ENCODE measurements around the gene GOLGA6A.
"Not testable (repeated sequence)": the region's sequence is repeated elsewhere in the genome, so short reads cannot be mapped to it uniquely, and the experiment has no call there.

GOLGA6A gene

DNA sequence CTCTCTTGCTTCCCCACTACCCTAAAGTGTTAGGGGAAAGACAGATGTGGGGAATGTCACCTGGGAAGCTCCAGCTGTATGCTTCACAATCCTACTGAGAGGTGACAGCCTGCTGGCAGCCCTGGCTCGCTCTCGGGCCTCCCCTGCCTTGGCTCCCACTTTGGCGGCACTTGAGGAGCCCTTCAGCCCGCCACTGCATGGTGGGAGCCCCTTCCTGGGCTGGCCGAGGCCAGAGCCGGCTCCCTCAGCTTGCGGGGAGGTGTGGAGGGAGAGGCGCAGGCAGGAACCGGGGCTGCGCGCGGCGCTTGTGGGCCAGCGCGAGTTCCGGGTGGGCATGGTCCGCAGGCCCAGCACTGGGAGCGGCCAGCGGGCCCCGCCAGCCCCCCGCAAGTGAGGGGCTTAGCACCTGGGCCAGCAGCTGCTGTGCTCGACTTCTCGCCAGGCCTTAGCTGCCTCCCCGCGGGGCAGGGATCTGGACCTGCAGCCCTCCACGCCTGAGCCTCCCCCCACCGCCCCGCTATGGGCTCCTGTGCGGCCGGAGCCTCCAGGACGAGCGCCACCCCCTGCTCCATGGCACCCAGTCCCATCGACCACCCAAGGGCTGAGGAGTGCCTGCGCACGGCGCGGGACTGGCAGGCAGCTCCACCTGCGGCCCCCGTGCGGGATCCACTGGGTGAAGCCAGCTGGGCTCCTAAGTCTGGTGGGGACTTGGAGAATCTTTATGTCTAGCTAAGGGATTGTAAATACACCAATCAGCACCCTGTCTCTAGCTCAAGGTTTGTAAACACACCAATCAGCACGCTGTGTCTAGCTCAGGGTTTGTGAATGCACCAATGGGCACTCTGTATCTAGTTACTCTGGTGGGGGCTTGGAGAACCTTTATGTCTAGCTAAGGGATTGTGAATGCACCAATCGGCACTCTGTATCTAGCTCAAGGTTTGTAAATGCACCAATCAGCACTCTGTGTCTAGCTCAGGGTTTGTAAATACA, 29.8 kb downstream of the GOLGA6A start:
- DNase-seq: not testable (repeated sequence)

DNA sequence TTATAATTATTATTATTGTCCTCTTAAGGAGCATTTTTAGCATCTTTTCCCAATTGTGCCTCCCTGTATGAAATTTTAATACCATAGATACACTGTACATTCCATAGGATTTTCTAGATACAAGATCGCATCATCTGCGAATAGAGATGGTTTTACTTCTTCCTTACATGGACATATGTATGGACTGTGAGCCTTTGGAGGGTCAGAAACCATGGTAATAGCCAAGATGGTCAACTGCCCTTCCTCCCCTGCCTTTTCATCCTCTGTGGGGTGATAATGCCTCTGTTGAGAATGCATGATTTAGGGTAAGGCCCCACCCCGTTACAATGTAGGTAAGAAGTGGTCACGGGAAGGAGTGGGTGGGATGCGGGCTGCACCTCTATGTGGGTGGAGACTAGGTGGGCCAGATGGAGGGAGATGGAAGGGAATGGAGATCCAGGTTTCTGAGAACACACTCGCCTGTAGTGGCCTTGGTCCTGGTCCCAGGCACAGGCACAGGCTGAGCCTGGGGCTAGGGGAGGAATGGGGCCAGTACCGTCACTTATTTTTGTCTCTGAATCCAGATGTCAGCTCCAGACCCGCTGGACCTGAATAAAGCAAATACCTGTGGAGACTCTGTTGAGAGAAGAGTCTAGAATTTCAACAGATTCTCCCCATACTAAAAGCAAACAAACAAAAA, 31.7 kb downstream of the GOLGA6A start:
- no peak for DNase-seq

DNA sequence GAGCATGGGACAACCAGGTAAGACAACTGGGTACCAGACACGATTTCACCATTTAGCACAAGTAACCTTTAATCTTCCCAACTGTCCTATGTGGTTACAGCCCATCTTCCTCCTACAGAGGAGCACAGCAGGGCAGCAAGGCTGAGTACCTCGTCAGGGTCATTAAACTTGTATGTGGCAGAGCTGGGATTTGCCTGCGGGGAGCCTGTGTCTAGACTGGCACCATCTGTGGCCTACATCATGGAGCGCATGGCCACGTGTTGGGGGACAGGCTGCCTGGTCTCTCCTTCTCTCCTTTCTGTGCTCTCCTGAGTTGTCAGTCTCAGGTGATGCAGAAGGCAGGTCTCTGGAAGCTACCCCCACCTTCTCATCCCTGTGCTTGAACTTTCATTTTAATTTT, 32.2 kb downstream of the GOLGA6A start:
- no peak for DNase-seq

DNA sequence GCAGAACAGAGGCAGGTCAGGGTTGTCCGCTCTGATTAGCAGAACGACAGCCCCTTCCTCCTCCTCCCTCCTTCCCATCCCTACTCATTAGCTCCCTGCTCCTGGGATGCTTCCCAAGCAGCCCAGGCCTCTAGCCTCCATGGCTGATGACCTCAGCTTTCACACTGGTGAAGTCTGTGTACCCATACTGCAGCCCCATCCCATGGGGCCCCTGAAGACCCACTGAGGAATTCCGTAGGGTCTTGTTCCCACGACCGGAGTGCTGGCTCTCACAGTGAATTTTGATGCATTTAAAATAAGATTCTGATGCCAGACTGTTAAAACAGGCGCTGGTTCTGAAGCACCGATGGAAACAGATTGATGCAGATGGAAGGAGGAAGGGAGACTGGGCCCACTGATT, 36.1 kb downstream of the GOLGA6A start:
- DNase-seq: no peak

DNA sequence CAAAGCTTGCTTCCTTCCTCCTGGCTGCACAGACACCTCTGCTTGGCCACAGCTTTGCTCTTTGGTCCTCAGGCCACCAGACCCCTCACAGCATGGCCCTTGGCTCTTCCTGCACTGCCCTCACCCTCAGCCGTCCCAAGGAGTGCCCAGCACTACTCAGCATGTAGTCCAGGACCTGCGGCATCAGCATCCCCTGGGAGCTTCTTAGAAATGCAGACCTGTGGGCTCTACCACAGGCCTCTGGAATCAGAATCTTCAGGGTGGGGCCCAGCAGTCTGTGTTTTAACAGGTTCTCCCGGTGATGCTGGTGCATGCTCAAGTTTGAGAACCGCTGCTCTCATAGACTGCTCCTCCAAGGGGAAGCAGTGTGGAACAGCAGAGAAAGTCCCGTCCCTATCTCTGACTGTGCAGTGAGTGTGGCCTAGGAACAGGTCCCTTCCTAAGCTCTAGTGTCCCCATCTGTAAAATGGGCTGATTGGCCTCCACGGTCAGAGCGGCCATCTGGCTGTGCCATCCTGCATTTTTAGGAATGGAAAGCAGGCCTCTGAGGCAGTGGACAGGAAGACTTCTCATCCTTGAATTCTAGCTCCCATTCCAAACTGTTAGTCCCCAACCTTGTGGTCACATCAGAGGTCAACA, 36.6 kb downstream of the GOLGA6A start:
- no peak for DNase-seq

DNA sequence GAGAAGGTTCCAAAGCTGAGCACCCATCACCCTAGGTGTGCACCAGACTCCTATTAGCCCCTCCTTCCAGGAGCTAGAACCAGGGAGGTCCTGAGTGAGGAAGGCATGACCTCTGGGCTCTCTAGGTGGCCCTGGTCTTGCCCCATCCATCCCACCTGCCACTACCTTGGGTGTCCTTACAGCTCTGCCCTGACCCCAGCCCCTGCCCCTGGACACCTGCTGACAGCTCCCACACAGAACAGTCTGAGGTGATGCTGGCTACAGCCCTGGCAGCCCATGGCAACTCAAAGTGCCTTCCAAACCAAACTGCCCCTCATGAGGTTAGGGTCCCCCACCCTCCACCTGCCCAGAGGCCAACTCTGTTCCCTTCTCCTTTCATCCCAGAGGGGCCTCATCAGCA, 37.2 kb downstream of the GOLGA6A start:
- DNase-seq: no peak

DNA sequence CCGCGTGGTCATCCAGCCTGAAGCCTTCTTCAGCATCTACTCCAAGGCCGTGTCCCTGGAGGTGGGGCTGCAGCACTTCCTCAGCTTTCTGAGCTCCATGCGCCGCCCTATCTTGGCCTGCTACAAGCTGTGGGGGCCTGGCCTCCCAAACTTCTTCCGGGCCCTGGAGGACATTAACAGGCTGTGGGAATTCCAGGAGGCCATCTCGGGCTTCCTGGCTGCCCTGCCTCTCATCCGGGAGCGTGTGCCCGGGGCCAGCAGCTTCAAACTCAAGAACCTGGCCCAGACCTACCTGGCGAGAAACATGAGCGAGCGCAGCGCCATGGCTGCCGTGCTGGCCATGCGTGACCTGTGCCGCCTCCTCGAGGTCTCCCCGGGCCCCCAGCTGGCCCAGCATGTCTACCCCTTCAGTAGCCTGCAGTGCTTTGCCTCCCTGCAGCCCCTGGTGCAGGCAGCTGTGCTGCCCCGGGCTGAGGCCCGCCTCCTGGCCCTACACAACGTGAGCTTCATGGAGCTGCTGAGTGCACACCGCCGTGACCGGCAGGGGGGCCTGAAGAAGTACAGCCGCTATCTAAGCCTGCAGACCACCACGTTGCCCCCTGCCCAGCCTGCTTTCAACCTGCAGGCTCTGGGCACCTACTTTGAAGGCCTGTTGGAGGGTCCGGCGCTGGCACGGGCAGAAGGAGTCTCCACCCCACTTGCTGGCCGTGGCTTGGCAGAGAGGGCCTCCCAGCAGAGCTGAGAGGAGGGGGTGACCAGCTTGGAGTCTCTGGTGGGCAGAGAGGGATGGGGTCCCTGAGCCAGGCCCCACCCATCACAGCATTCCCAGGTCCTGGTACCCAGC, 37.9 kb downstream of the GOLGA6A start:
- no peak for DNase-seq

DNA sequence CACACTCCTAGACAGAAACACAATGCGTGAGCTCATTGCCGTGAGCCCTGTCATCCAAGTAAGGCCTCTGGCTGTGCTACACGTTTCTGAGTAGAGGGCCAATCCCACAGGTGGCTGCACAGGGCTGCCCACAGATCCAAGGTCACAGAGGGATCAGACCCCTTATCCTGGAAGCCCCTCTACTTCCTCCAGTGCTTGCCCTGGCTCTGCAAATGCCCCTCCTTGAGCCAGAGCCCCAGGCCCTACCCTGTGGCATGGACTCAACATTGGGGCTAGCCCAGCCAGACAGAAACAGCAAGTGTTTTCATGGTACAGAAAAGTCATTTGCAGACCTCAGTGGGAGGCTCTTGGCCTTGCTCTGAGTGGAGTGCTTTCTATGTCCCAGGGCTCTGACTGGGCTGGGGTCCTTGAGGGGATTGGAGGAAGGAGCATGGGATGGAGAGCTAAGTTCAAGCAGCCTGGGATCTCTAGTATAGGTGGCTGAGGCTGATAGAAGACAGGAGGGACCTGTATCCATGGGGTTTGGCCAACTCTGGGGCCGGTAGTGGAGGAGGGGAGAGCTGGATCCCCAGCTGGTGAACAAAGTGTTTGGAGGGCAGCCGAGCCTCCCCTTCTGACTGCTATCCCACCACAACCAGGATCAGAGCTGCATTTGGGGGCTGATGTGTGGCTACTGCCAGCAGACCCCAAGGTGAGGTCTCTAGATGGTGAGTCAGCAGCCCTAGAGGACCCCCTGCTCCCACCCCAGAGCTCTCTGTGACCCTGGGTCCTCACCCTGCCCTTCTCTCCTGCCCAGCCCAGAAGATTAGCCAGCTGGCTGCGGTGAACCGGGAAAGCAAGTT, 38.7 kb downstream of the GOLGA6A start:
- DNase-seq: no peak

DNA sequence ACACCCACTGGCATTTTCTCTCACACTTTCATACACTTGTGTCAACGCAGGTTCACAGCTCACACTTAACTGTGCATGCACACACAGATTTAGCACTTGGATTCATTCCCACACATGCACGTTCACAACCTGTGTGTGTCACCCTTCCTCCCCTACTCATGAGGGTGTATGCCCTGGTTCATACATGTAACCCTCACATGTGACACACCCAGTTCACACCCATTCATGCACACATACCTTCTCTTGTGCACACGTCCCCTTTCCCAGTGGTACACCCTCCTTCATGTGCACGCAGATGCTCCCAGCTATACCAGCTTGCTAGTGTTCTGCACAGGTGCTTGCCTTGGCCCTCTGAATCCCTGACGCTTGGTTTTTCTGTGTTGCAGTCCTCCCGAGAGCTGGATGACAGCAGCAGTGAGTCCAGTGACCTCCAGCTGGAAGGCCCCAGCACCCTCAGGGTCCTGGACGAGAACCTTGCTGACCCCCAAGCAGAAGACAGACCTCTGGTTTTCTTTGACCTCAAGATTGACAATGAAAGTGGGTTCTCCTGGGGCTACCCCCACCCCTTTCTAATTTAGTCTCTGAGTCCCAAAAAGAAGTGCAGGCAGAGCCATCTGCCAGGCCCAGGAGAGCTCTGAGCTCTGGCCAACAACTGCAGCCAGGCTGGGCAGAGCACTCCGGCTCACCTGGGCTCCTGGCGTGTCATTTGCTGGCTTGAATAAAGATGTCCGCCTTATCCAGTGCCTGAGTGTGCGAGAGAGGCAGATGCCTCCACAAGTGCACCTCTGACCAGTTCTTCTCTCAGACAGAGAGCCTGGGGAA, 39.5 kb downstream of the GOLGA6A start:
- no peak for DNase-seq

DNA sequence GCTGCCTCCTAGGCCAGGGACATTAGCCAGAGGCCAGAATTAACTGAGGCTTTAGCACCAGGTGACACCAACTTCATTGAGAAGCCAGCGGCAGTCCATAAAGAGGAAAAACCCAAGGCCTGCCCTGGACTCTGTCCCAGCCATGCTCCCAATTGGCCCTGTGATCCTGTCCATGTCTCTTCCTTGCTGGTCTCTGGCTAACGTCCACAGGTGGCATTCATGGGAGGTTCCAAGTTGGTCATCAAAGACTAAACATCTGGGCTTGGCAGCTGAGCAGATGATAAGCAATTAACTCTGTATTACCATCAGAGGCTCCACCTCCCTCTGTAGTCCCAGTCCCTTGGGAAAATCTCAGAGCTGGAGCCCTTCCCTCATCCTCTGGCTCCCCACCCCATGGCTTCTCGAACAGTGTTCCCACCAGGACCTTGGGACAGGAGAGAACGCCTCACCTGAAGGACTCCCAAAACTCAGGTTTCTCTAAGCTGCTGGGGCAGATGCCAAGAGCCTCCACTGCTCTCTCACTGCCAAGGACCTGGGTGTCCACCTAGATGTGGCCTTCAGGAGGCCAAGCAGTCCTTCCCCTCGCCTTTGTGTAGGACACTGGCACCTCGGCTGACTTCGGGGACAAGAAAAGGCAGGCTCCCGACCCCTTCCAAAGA, 40.4 kb downstream of the GOLGA6A start:
- DNase-seq: no peak

DNA sequence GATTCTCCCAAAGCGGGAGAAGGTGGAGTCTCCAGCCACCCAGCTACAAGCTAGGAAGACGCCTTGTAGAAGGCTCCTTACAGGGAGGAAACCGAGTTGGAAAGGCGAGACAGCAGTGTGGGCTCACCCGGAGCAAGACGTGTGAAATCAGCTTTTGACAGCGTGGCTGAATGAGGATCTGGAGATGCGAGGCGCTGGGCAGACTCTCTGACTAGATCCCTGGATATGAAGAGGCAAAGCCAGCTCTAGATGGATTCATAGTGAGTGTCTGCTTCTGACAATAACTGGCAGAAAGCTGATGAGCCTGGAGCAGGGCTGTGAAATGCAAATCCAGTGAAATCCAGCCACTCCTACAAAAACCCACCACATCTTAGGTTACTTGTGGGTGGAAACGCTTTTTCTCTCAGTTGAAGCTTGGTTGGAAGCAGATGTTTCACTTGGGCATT, 41.0 kb downstream of the GOLGA6A start:
- DNase-seq: no peak

DNA sequence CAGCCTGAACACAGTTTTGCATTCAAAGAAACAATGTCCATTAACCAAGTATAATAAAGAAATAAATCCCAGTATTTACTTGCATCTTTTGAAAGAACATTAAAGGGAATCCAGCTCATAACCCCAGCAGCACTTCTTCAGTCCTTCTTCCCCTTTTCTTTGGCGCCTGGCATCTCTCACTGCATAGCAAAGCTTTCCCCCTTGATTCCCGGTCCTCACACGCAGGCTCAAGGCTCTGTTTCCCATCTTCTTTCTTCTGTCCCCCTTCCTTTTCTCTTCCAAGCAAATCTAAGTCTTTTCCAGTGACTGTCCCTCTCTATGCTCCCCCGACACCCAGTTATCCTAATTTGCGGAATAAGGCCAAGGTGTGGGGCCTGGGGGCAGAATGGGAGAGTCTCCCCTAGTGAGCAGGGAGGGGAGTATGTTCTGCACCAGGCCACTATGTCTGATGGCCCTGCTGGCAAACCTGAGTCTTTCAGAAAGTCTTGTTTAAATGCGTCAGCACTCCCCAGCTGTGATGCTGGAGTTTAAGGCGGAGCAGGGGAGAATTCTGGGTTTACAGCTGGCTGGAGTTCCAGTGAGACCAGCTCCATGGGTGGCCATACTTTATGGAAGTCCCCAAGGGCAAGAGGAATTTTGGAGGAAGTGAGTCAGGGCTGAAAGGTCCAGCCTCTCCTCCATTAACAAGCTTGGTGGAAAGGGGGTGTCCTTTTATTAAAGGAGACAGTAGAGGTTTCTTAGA, 42.1 kb downstream of the GOLGA6A start:
- no peak for DNase-seq

DNA sequence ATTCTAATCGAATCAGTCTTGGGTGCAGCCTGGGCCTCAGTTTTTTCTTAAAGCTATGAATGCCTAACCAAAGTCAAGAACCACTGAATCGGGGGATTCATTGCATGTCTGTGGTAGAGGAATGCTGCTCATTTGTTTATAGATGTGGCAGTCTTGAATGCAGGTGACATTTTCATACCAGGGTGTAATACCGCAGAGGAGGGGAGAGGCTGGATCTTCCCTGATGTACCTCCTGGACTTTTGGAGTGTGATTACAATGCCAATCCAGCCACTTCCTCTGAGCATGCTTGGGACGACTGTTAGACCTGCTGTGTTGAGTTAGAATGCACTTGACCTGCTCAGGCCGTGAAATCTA, 42.7 kb downstream of the GOLGA6A start:
- DNase-seq: no peak

DNA sequence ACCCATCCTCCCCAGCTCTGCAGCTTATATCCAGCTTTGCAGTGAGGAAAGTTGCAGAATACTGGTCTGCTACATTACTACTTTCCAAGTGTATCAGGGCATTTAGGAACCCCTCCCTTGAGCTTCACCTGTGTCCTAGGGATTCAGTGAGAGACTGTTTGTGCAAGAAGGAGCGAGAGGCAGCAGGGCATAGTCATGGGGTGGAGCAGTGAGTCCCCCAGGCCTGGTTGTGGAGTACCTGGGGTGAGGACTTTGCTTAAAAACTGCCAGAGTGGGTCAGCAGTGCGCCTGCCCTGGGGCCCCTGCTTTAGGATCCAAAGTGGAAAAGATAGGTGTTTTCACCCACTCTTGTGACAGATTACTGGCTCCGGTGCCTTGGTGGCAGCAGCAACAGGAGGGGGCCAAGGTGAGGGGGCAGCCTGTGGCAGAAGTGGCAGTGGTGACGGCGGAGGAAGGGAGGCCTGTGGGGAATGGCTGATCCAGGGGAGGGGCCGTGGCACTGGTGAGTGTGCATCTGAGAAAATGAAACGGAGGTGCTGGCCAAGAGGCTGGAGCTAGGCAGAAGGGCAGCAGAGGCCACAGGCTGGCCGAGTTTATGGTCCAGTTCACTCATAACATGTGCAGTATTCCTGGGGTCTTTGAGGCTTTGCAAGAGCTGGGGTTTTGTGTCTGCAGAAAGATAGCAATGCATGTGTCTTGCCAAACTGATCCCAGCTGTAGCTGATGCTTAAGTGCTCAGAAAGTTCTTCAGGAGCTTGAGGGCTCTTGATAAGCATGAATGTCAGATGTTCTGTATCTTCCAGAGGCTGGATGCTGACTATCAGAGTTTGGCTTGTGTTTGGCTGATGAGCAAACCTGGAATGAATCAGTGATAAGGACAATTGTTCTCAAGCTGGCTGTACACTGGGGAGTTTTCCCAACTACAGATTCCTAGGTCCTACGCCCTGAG, 43.4 kb downstream of the GOLGA6A start:
- no peak for DNase-seq

DNA sequence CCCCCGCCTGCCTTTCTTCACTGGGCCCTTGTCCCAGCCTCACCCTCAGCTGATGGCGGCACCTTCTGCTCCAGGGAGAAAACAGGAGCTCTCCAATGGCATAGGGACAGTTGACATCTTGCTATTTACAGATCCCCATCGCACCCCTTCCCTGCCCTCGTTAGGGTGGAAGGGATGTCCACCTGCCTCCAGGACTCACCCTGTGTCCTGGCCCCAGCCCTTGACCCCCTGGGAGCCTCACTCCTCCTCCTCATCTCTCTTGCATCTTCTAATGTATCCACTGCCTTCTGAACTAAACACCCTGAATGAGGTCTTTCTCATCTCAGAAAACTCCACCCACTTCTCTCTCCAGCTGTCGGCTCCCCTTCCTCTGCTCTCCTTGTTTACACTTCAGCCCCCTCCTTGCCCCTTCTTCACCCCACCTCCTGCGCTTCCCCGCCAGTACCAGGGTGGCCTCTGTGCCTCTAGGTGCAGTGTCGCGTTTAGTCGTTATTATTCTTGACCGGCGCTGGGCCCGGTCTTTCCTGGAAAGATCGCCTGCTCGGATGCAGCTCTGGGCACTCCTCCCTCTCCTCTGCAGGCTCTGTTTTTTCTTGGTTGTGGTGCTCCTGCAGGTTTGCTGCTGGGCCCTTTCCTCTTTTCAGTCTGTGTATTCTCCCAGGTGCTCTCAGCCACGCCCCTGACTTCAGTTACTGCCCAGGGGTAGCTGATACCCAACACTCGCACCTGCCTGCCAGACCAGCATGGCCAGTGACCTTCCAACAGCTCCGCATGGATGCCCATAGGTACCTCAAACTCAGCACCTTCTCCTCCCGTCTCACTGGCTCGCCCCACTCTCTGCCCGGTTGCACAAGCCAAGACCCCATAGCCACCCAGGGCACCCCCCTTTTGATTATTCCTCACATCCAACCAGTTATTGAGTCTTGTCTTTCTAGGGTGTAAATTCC, 44.9 kb downstream of the GOLGA6A start:
- no peak for DNase-seq

DNA sequence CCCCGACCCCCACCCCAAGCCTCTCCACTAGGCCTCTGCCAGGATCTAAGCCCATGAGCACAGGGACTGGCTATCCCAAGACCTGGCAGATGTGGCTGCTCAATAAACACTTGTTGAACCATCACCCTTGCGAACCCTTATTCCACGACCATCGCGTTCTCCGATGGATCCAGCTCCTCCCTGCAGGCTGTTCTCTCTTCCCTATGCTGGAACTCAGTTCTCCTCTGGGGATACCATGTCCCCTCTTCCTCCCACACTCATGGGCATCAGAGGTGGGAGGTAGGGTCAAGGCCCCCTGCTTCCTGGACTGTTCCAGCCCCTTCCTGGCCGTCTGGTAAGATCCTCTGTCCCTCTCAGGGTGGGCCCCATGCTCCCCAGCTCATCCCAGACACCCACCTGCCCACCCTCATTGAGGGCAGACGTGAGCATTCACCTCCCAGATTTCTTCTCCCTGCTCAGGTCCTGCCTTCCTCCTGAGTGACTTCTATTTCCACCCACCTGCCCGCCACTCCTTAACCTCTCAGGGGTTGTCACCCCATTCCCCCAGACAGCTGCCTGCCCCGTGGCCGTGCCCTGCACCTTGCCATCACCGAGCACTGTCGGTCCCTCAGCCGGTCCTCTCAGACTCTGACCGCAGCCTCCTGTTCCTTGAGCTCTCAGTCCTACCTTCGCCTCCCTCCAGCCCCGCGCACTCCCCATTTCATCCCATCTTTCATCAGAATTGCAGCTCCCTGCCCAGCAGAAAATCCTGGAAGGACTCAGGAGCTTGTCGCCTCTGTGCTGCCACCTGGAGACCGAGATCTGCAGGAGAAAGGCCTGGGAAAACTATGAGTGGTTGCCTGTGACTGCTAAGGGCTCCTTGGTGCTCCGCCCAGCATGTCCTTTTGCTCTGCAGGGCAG, 45.8 kb downstream of the GOLGA6A start:
- no peak for DNase-seq
